ENCODE results near the gene SERTM2.

SERTM2 gene

GRCh38 chrX:111511477-111511876 lies at the start of gene SERTM2:
TSS of gene SERTM2 (plus strand) at chrX:111511645. CDS start at chrX:111518858, 7,213 bp downstream.
- Mint-ChIP-seq H3K36me3 (no peaks in the 10 kb centered on the region), H3K27ac (no peak within 1 kb of the TSS), H3K4me3 (no peak within 1 kb of the TSS), H3K27me3 (peaks cover 4% of the 10 kb centered on the region), H3K4me1 (no peaks in the 10 kb centered on the region), H3K9me3 (no peaks in the 10 kb centered on the region)
- CTCF ChIA-PET: no interaction called here
- no peak for DNase-seq

DNA sequence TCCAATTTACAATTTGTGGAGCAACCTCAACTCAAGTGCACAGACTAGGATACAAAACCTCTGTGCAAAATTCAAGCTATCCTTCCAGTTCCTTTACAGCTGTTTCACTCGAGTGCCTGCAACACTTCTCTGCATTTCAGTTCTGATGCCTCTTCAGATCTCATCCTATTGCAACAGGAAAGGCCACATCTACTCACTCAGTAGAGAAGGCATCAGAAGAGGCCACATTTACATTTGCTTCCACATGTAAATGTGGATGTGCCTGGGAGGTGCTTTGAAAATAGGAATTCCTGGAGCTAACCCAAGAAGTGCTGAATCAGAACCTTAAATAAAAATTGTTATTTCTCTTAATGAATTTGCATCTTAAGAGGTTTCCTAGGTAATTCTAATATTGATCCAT lies 45.8 kb upstream of the SERTM2 start:
- Mint-ChIP-seq H3K36me3 (no peaks in the 10 kb centered on the region), H3K9me3 (no peaks in the 10 kb centered on the region), H3K27ac (no peak overlapping the region), H3K4me3 (no peak overlapping the region), H3K27me3 (no peaks in the 10 kb centered on the region), H3K4me1 (no peaks in the 10 kb centered on the region)
- DNase-seq: no peak
- CTCF ChIA-PET: no interaction called here

DNA sequence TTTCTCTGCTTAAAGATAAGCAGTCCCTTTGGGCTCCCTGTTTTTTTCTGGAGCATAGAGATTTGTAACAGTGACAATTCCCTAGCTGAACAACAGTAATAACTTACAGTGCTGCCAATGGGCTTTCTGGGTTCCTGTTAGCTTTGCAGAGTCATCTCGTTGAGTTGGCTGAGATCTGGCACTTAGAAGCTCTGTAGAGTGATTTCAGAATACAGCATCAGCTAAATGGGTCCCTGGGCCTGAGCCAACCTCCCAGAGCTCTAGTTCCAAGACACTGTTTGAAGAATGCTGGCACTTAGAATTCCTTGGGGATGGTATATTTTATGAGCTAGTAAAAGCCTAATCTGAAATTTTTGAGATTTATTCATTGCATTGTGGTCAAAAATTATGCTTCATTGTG lies 43.5 kb upstream of the SERTM2 start:
- no peaks in the 10 kb centered on the region for H3K27me3 Mint-ChIP-seq
- H3K4me1 Mint-ChIP-seq: no peaks in the 10 kb centered on the region
- H3K27ac Mint-ChIP-seq: no peak overlapping the region
- H3K4me3 Mint-ChIP-seq: no peak overlapping the region
- no peak for DNase-seq
- no peaks in the 10 kb centered on the region for H3K36me3 Mint-ChIP-seq
- H3K9me3 Mint-ChIP-seq: peaks cover 3% of the 10 kb centered on the region
- CTCF ChIA-PET: no interaction called here

DNA sequence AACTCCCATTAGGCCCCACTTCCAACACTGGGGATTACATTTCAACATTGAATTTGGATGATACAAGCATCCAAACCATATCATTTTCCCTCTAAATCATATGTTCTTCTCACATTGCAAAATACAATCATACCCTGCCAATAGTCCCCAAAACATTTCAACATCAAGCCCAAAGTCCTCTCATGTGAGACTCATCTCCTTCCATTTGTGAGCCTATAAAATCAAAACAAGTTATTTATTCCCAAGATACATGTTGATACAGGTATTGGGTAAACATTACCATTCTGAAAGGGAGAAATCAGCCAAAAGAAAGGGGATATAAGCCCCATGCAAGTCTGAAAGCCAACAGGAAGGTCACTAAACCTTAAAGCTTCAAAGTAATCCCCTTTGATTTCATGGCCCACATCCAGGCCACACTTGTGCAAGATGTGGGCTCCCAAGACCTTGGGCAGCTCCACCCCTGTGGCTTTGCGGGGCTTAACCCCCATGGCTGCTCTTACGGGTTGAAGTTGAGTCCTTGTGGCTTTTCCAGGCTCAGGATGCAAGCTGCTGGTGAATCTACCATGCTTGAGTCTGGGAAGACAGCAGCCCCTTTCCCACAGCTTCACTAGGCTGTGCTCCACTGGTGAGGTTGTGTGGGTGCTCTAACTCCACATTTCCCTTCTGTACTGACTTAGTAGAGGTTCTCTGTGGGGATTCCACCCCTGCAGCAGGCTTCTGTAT lies 40.6 kb upstream of the SERTM2 start:
- no peaks in the 10 kb centered on the region for H3K4me1 Mint-ChIP-seq
- peaks cover 3% of the 10 kb centered on the region for H3K9me3 Mint-ChIP-seq
- H3K27ac Mint-ChIP-seq: no peak overlapping the region
- no peaks in the 10 kb centered on the region for H3K36me3 Mint-ChIP-seq
- H3K4me3 Mint-ChIP-seq: no peak overlapping the region
- DNase-seq: no peak
- H3K27me3 Mint-ChIP-seq: no peaks in the 10 kb centered on the region
- CTCF ChIA-PET: no interaction called here

- Mint-ChIP-seq H3K9me3 (peaks cover 3% of the 10 kb centered on the region), H3K27ac (no peak overlapping the region), H3K4me1 (no peaks in the 10 kb centered on the region), H3K4me3 (no peak overlapping the region), H3K36me3 (no peaks in the 10 kb centered on the region), H3K27me3 (no peaks in the 10 kb centered on the region)
- CTCF ChIA-PET: no interaction called here
- DNase-seq: no peak
Observed at GRCh38 chrX:111481896-111482295, 29.5 kb upstream of the SERTM2 start.

DNA sequence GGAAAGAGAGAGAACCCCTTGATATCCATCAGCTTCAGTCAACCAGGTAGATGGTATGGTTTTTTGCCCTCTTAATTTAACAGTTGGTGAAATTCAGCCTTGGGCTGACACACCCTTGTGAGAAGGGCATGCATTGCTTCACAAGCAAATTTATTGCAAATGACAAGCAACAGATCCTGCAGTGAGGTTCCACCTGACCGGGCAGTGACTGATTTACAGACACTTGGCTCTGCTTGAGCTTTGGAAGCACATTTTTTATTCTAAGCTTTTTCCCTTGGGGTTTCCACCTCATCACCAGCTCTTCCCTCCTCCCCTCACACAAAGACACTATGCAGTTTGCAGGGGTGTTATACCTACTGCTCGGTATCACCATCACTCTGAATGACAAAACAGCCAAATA lies 28.3 kb upstream of the SERTM2 start:
- no peak for DNase-seq
- H3K4me3 Mint-ChIP-seq: no peak overlapping the region
- H3K4me1 Mint-ChIP-seq: no peaks in the 10 kb centered on the region
- CTCF ChIA-PET: no interaction called here
- no peaks in the 10 kb centered on the region for H3K36me3 Mint-ChIP-seq
- H3K9me3 Mint-ChIP-seq: peaks cover 3% of the 10 kb centered on the region
- no peak overlapping the region for H3K27ac Mint-ChIP-seq
- no peaks in the 10 kb centered on the region for H3K27me3 Mint-ChIP-seq

DNA sequence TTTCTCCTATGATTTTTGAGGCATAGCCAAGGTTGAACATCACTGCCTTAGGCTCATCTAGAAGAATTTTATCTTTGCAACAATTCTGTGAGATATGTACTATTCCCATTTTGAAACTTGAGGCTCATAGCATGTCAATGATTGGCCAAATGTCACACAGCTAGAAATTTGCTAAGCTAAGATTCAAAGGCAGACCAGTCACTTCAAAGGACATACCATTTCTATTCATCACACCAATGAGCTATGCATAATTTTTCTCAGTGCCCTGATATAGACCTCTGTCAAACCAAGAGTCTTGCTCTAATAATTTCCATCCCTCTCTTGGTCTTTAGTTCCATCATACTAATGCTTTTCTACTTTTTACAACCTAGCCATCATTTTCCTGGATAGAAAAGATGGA lies 27.6 kb upstream of the SERTM2 start:
- DNase-seq: no peak
- Mint-ChIP-seq H3K9me3 (peaks cover 3% of the 10 kb centered on the region), H3K36me3 (no peaks in the 10 kb centered on the region), H3K4me1 (no peaks in the 10 kb centered on the region), H3K4me3 (no peak overlapping the region), H3K27me3 (no peaks in the 10 kb centered on the region), H3K27ac (no peak overlapping the region)
- CTCF ChIA-PET: no interaction called here

GRCh38 chrX:111490688-111491087 lies 20.8 kb upstream of the SERTM2 start:
- Mint-ChIP-seq H3K4me1 (no peaks in the 10 kb centered on the region), H3K4me3 (no peak overlapping the region), H3K27me3 (no peaks in the 10 kb centered on the region), H3K9me3 (peaks cover 3% of the 10 kb centered on the region), H3K36me3 (no peaks in the 10 kb centered on the region), H3K27ac (no peak overlapping the region)
- DNase-seq: no peak
- CTCF ChIA-PET: no interaction called here

DNA sequence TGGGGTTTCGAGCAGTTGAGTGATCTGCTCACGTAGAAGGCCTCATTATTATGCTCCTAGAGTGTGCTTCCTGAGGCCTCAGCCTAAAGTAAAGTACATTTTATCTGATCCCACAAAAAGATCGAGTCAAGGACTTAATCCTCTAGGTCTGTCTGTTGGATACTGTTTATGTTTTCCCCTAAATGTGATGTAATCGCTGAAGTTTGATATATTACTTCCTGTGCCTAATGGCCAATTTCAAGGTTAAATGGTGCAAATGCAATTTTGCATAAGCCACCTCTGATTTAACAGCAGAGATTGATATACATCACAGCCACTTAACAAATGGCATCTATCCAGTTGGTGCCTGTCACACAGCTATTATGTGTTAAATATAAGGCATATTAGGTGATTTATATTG lies 19.4 kb upstream of the SERTM2 start:
- Mint-ChIP-seq H3K4me1 (no peaks in the 10 kb centered on the region), H3K27ac (no peak overlapping the region), H3K4me3 (no peak overlapping the region), H3K36me3 (no peaks in the 10 kb centered on the region), H3K9me3 (no peaks in the 10 kb centered on the region), H3K27me3 (no peaks in the 10 kb centered on the region)
- CTCF ChIA-PET: no interaction called here
- no peak for DNase-seq

DNA sequence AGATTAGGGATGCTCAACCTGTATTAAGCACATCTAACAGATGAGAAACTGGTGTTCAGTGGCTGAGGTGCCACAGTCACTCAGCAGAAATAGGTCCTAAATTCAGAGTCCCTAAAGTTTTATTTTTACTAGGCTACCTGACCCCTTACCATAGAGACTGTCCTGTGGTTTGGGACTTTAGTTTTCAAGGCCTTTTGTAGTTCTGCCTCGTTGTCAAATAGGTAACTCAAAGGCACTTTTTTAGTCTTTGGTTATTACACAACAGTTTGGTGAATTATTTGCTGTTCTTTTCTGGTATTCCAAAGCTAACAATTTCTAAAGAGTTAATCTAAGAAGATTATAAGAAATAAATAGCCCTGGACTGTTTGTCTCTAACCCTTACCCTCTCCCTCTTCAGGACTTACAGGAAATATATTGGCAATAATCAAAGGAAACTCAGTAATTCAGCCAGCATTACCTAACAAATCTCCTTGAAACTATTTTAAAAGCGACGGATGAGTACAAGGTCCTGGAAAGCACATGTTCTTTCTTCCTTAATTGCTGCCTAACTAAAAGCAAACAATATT lies 12.8 kb upstream of the SERTM2 start:
- Mint-ChIP-seq H3K4me3 (no peak overlapping the region), H3K36me3 (no peaks in the 10 kb centered on the region), H3K4me1 (no peaks in the 10 kb centered on the region), H3K27ac (no peak overlapping the region), H3K27me3 (no peaks in the 10 kb centered on the region), H3K9me3 (no peaks in the 10 kb centered on the region)
- CTCF ChIA-PET: no interaction called here
- no peak for DNase-seq

- no peaks in the 10 kb centered on the region for H3K4me1 Mint-ChIP-seq
- H3K27ac Mint-ChIP-seq: no peak overlapping the region
- H3K27me3 Mint-ChIP-seq: no peaks in the 10 kb centered on the region
- DNase-seq: no peak
- H3K9me3 Mint-ChIP-seq: no peaks in the 10 kb centered on the region
- no peaks in the 10 kb centered on the region for H3K36me3 Mint-ChIP-seq
- H3K4me3 Mint-ChIP-seq: no peak overlapping the region
- CTCF ChIA-PET: no interaction called here
Observed at GRCh38 chrX:111503485-111503993, 7.9 kb upstream of the SERTM2 start.

DNA sequence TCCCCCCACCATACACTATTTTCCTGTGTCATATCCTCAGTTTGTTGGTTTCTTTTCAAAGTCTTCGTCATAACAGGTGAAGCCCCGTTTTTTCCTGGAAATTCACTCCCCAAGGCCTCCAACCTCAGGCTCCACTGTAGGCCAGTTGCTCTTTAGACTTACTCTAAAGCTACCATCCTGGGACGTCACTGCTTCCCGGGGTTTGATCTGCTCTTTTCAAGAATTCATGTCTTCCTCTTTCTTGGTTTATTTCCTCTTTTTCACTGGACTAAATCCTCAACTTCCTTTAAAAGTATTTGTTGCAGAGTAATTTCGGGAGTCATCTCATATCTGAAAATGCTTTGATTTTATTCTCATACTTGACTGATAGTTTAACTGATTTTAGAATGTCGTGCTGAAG lies 6.5 kb upstream of the SERTM2 start:
- H3K9me3 Mint-ChIP-seq: no peaks in the 10 kb centered on the region
- H3K27ac Mint-ChIP-seq: no peak overlapping the region
- no peak for DNase-seq
- no peaks in the 10 kb centered on the region for H3K27me3 Mint-ChIP-seq
- no peaks in the 10 kb centered on the region for H3K36me3 Mint-ChIP-seq
- no peaks in the 10 kb centered on the region for H3K4me1 Mint-ChIP-seq
- H3K4me3 Mint-ChIP-seq: no peak overlapping the region
- CTCF ChIA-PET: no interaction called here

GRCh38 chrX:111505783-111506182 lies 5.7 kb upstream of the SERTM2 start:
- H3K27me3 Mint-ChIP-seq: no peaks in the 10 kb centered on the region
- no peak overlapping the region for H3K4me3 Mint-ChIP-seq
- no peaks in the 10 kb centered on the region for H3K9me3 Mint-ChIP-seq
- no peak for DNase-seq
- H3K27ac Mint-ChIP-seq: no peak overlapping the region
- H3K4me1 Mint-ChIP-seq: no peaks in the 10 kb centered on the region
- no peaks in the 10 kb centered on the region for H3K36me3 Mint-ChIP-seq
- CTCF ChIA-PET: no interaction called here

- H3K9me3 Mint-ChIP-seq: no peaks in the 10 kb centered on the region
- H3K4me1 Mint-ChIP-seq: no peaks in the 10 kb centered on the region
- no peak for DNase-seq
- CTCF ChIA-PET: no interaction called here
- H3K27ac Mint-ChIP-seq: no peak overlapping the region
- no peaks in the 10 kb centered on the region for H3K36me3 Mint-ChIP-seq
- H3K4me3 Mint-ChIP-seq: no peak overlapping the region
- no peaks in the 10 kb centered on the region for H3K27me3 Mint-ChIP-seq
Observed at GRCh38 chrX:111506826-111507225, 4.6 kb upstream of the SERTM2 start.

DNA sequence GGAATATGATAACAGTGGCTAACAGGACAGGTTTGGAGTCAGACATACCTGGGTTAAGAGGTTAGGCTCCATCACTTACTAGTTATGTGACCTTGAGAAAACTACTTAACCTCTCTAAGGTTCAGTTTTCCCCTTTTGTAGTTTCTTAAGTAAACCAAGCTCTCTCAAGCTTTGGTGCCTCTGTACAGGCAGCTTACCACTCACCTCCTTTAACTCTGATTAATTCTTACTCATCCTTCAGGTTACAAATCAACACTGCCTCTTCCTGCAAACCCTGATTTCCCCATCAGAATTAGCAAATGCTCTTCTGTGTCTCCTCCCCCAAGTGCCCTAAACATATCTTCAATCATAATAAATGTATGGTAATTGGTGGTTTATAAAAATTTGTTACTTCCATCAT lies 3.5 kb upstream of the SERTM2 start:
- DNase-seq: no peak
- Mint-ChIP-seq H3K4me1 (no peaks in the 10 kb centered on the region), H3K27ac (no peak overlapping the region), H3K27me3 (peaks cover 1% of the 10 kb centered on the region), H3K9me3 (no peaks in the 10 kb centered on the region), H3K36me3 (no peaks in the 10 kb centered on the region), H3K4me3 (no peak overlapping the region)
- CTCF ChIA-PET: no interaction called here
